ENCODE data around the gene GYPB.
"Not testable (repeated sequence)": the region's sequence is repeated elsewhere in the genome, so short reads cannot be mapped to it uniquely, and the experiment has no call there.

- TF ChIP-seq CTCF, EZH2, EZH2phosphoT487 (IDR thresholded peaks at IDR 0.05): not testable (repeated sequence)
These were observed 27.4 kb downstream of the GYPB start for GRCh38 chr4:143991761-143992160.
